ENCODE results near the gene JAG2.

JAG2 gene

DNA sequence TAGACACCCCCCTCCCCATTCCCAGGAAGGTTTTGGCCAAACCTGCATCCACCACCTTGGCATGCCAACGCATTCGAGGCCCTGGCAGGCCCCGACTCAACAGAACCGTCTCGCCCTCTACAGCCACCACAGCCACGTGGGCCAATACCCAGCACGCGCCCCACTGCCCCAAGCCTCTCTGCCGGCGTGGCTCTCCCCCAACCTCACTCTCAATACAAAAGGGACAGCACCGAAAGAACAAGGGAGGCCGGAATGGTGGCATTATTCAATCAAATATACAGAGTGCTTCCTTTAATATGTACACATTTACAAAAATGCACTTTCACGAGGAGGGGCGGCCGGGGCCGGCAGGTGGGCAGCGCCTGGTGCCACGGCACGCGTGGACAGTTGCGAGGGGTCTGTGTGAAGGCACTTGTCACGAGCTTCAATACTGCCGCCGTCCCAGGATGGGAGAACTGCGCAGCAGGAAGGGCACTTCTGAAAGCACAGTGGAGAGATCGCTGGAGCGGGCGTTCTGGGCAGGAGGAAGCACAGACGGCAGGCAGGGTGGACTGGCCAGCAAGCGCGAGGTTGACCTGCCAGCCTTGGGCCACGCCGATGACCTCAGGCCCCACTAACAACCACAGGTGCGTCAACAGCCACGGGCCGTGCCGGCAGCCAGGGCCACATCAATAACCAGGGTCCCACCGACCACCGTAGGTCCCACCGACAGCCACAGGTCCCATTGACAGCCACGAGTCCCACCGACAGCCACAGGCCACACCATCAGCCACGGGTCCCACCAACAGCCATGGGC is 26.9 kb downstream of the JAG2 start:
- DNase-seq (ENCODE audit: low read depth in 1 of 2, low spot score in 1 of 2), result no peak

GRCh38 chr14:105141026-105141425 is 27.6 kb downstream of the JAG2 start:
- DNase-seq (ENCODE audit: low read depth in 1 of 2, low spot score in 1 of 2), result no peak

- no peak for DNase-seq (ENCODE audit: low read depth in 1 of 2, low spot score in 1 of 2)
Observed at GRCh38 chr14:105140581-105140980, 28.0 kb downstream of the JAG2 start.

- DNase-seq (ENCODE audit: low read depth in 1 of 2, low spot score in 1 of 2), result no peak
Observed at GRCh38 chr14:105139831-105140239, 28.7 kb downstream of the JAG2 start.

- DNase-seq (ENCODE audit: low read depth in 1 of 2, low spot score in 1 of 2), result no peak
Observed at GRCh38 chr14:105139212-105139825, 29.3 kb downstream of the JAG2 start.

- no peak for DNase-seq (ENCODE audit: low read depth in 1 of 2, low spot score in 1 of 2)
Observed at GRCh38 chr14:105138551-105139111, 29.9 kb downstream of the JAG2 start.

DNA sequence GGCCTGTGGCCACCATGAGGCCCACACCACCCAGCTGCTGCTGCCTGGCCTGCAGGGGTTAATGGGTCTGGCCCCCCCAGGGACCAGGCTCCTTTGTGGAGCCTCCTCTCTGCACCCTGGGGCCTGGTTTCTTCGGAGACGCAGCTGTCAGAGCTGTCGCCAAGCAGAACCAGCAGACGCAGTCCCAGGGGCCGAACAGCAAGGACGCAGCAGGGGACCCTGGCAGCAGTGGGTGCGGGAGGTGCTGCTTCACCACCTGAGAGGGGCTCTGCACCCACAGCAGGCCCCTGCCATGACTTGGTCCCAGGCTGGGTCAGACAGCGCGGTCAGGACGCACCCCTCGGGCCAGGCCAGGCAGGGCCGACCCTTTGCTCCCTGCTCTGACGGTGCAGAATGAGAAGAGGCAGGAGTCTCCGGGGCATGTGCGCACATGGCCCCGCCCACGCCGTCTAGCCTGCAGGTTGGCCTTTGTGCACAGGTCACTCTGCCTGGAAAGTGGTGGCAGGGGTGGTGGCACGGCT is 30.5 kb downstream of the JAG2 start:
- DNase-seq (ENCODE audit: low read depth in 1 of 2, low spot score in 1 of 2), result no peak

DNA sequence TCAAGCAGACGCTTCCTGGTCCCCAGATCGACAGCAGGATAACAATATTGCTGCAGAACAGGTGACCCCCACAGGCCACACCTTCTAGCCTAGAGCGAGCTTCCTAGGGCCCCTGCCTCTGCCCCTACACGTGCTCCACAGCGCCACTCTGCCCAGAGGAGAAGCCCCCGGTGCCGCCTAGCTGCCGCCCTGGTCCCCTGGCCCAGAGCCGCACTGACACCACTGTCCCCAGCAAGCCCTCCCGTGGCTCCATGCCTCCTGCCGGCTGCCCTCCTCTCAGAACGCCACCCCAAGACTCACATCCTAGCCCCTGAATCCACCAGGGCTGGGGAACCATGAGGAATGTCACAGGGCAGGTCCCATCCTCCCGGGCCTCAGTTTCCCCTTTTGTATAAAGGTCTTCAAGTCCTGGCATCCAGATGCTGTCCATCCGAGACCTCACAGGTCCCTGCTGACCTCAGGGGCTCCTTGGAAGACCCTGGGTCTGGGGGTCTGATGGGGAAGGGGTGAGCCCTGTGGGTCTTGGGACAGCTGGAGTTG is 31.0 kb downstream of the JAG2 start:
- no peak for DNase-seq (ENCODE audit: low read depth in 1 of 2, low spot score in 1 of 2)

DNA sequence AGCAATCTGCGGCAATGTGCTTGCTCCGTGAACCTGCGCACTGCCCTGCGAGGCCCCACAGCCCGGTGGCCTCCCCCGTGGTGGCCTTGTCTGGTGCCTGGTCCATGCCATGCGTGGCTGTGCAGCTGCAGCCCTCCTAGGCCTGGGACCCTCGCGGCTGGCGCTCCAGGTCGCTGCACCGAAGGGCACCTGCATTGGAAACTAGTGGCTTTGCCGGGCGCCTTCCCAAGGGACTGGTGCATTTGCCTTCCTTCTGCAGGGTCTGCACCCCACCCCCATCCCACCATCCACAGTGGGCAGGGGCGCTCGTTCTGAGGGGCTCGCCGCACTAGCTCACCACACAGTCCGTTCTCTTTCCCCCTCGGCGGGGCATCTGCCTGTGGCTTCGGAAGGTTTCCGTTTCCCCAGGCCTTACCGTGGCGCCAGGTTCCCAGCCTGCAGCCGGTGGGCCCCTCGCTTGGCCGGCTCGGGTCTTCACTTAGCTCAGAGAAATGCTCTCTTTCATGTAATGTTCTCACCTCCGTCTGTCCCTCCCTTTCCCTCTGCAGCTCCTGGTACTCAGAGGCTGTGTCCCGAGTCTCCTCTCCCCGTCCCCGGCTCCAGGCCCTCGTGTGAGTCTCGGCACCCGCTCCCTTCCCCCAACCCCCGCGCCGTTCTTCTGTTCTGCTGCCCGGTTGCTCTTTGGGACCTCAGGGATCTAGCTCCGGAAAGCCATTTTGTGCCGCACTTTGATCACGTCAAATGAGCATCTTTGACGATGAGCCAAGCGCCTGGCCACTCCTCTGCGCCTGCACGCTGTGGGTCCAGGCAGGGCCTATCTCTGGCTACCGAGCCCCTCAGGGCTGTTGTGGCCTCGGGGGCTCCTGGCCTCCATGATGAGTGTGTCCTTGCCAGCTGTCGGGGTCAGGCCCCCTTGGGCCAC is 31.9 kb downstream of the JAG2 start:
- DNase-seq (ENCODE audit: low read depth in 1 of 2, low spot score in 1 of 2), result no peak

GRCh38 chr14:105135700-105136395 is 32.7 kb downstream of the JAG2 start:
- DNase-seq (ENCODE audit: low read depth in 1 of 2, low spot score in 1 of 2), result no peak

- no peak for DNase-seq (ENCODE audit: low read depth in 1 of 2, low spot score in 1 of 2)
Observed at GRCh38 chr14:105132921-105133654, 35.5 kb downstream of the JAG2 start.

DNA sequence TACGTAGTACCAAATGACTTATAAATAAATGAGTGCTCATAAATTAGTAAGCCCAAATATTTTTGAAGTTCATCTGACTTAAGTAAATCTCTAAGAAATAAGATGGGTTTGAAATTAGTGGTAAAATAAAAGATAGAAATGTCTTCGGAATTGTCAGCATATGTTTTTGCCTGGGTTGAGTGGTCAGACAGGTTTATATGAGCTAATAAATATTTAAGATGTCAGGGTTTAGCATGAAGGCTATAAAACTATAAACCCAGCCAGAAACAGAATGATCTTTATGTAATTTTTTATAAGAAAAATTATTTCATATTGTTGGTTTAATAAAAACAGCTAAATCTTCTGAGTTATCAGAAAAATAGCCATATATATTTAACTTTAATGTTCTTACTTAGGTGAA is 37.3 kb downstream of the JAG2 start:
- DNase-seq (ENCODE audit: low read depth in 1 of 2, low spot score in 1 of 2), result no peak

GRCh38 chr14:105128059-105128458 is 40.5 kb downstream of the JAG2 start:
- DNase-seq (ENCODE audit: low read depth in 1 of 2, low spot score in 1 of 2), result no peak

GRCh38 chr14:105126981-105127329 is 41.6 kb downstream of the JAG2 start:
- no peak for DNase-seq (ENCODE audit: low read depth in 1 of 2, low spot score in 1 of 2)

DNA sequence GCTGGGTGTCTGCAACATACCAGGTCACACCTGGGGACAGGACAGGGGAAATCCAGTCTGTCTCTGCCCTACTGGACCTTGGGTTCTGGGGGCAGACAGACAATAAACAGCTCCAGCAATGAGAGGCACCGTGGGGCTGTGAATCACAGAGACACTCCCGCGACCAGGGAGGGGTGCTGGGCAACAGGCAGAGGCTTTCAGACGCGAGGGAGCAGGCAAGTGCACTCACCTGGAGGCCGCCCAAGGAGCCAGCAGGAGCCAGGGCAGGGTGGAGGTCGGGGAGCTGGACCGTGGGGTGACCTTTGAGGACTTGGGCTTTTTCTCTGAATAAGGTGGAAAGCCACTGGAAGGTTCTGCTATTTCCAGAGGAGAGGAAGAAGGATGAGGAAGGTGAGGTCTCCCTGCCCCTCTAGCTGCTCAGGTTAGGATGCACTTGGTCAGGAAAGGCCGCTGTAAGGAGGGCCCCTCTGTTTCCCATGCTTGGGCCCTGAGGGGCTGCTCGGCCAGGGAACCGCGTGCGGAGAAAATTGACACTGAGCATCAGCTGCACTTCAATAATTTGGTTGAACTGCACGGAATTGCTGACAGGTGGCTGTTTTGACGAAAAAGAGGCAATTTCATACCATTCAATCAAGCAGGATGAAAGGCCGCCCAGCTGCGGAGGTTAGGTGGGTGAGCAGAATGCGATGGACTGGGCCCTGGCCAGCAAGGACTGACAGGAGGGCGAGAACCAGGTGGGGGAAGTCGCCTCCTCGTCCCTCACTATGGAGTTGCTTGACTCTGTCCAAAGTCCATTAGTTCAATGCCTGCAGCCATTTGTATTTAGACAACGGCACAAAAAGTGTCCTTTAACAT is 42.2 kb downstream of the JAG2 start:
- no peak for DNase-seq (ENCODE audit: low read depth in 1 of 2, low spot score in 1 of 2)

DNA sequence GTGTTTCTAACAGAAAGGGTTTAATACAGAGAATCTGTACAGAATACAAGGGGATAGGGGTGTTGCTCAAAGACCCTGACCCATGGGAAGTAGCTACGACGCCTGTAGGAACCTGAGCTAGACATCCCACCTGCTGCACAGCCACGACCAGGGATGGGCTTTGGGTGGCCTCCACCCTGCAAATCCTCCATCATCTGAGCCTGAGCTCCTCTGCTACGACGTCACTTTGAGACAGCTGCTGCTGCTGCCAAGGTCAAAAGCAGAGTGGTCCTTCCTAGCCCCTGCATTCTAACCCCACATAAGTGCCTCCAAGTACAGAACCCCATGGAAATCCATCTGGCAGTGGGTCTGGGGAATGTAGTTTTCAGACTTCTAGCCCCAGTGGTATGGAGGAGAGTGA is 43.8 kb downstream of the JAG2 start:
- DNase-seq (ENCODE audit: low read depth in 1 of 2, low spot score in 1 of 2), result no peak

- DNase-seq (ENCODE audit: low read depth in 1 of 2, low spot score in 1 of 2), result no peak
Observed at GRCh38 chr14:105123981-105124765, 44.4 kb downstream of the JAG2 start.

- no peak for DNase-seq (ENCODE audit: low read depth in 1 of 2, low spot score in 1 of 2)
Observed at GRCh38 chr14:105123064-105123665, 45.4 kb downstream of the JAG2 start.

All from activated T-helper 1 cell treated with anti-CD3 and anti-CD28 coated beads, Interleukin-2, amount 50 U/mL, for 16 hours (primary cell).